ENCODE data around the gene FRMD5. TPM values are rescaled to one million over a fixed set of nuclear protein-coding genes. Genes with fewer than 3 reads are reported as not detected.

The FRMD5 gene
- total RNA-seq, 2 experiments from 2014 or later: not detected

DNA sequence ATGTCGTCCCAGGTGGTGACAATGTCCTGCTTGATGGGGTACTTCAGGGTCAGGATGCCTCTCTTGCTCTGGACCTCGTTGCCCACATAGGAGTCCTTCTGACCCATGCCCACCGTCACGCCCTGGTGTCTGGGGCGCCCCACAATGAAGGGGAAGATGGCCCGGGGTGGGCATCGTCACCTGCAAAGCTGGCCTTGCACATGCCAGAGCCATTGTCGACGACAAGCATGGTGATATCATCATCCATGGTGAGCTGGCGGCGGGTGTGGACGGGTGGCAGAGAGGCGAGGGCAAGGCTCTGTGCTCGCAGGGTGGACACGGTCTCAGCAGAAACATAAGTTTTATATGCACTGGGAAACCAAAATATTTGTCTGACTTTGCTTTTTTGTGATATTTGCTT, 205.1 kb downstream of the FRMD5 start:
- Mint-ChIP-seq H3K27me3 (peaks cover 15% of the 10 kb centered on the region), H3K4me3 (no peak overlapping the region), H3K36me3 (ENCODE audit: low read depth) (no peaks in the 10 kb centered on the region), H3K4me1 (no peaks in the 10 kb centered on the region), H3K27ac (no peak overlapping the region), H3K9me3 (no peaks in the 10 kb centered on the region)
- POLR2A ChIA-PET: interaction anchor here (1.4 kb wide), 1 partner anchor 41 kb away, joined by 3 read pairs; no protein-coding TSS in a partner anchor
- CTCF ChIA-PET: no interaction called here
- DNase-seq: no peak

DNA sequence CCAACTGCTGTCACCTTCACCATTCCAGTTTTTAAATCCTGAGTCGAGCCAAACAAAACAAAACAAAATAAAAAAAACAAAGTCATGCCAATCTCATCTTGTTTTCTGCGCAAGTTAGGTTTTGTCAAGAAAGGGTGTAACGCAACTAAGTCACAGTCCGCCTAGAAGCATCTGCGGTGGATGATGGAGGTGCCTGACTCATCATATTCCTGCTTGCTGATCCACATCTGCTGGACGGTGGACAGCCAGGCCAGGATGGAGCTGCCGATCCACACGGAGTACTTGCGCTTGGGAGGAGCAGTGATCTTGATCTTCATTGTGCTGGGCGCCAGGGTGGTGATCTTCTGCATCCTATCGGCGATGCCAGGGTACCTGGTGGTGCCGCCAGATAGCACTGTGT, 206.2 kb downstream of the FRMD5 start:
- Mint-ChIP-seq H3K9me3 (no peaks in the 10 kb centered on the region), H3K36me3 (ENCODE audit: low read depth) (no peaks in the 10 kb centered on the region), H3K27me3 (peaks cover 16% of the 10 kb centered on the region), H3K4me1 (no peaks in the 10 kb centered on the region), H3K27ac (no peak overlapping the region), H3K4me3 (no peak overlapping the region)
- CTCF ChIA-PET: no interaction called here
- no peak for DNase-seq
- POLR2A ChIA-PET: no interaction called here

DNA sequence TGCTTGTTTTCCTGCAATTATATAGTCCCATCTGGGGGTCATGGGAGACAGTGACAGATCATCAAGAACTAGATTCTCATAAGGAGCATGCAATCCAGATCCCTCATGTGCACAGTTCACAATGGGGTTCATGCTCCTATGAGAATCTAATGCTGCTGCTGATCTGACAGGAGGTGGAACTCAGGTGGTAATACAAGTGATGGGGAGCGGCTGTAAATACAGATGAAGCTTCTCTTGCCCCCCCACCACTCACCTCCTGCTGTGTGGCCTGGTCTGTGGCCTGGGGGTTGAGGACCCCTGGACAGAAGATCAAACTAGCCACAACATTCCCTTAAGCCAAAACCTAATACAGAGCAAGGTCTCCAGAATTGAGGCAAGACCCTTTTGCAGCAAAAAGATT, 207.1 kb downstream of the FRMD5 start:
- POLR2A ChIA-PET: no interaction called here
- DNase-seq: no peak

DNA sequence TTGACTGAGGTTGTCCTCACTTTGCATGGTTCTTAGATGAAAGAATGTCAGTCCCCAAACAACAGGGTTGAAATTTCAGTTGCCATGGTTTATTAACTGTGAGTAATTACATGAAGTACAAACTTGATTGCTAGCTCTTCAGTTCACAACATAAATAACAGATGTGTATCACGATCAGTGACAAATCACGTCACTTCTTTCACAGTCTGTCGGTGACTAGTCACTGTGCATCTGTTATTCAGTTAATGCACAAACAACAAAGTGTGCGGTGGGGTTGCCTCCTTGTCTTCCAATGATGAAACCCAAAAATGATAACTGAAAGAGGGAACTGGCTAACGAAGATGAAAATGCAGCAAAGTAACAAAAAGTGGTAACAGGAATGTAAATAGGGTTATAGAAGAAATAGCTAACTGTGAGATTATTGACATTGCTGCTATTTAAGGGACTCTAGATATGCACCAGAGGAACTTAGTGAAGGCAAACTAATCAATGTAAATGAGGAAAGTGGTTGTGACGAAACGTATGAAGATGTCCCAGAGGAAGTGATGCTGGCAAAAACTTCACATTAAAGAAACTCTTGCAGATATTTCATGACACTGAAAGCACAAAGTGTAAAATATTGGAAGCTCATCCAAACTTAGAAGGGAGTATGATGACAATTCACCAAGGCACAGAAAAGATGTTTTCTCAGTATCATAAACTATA, 208.9 kb downstream of the FRMD5 start:
- Mint-ChIP-seq H3K36me3 (ENCODE audit: low read depth) (no peaks in the 10 kb centered on the region), H3K27me3 (peaks cover 26% of the 10 kb centered on the region), H3K27ac (no peak overlapping the region), H3K4me3 (no peak overlapping the region), H3K4me1 (no peaks in the 10 kb centered on the region), H3K9me3 (no peaks in the 10 kb centered on the region)
- ChIA-PET POLR2A (no interaction called here), CTCF (interaction anchor here (0.6 kb wide), 1 partner anchor 115 kb away, joined by 3 read pairs; no protein-coding TSS in a partner anchor)
- no peak for DNase-seq

More for the DNA sequence above, 207.1 kb downstream of the FRMD5 start:
- H3K36me3 Mint-ChIP-seq (ENCODE audit: low read depth): no peaks in the 10 kb centered on the region
- H3K4me1 Mint-ChIP-seq: no peaks in the 10 kb centered on the region
- H3K27me3 Mint-ChIP-seq: peaks cover 20% of the 10 kb centered on the region
- CTCF ChIA-PET: no interaction called here
- no peak overlapping the region for H3K27ac Mint-ChIP-seq
- H3K9me3 Mint-ChIP-seq: no peaks in the 10 kb centered on the region
- H3K4me3 Mint-ChIP-seq: no peak overlapping the region

DNA sequence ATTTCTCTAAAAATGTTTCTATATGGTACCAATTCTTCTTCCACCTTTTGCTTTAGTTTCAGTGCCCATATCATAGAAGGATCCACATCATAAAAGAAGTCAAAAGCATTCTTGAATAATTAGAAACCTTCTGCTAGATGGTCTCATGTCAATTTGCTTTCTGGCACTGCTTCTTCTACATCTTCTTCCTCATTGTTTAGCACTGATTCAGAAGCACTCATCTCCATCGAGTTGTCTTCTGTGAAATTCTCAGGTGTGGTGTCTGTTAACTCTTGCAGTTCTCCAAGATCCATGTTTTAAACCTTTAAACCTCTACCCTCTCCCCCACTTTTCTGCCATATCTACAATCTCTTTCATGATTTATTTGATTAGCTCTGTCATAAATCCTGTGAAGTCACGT, 213.5 kb downstream of the FRMD5 start:
- ChIA-PET CTCF (no interaction called here), POLR2A (no interaction called here)
- H3K36me3 Mint-ChIP-seq (ENCODE audit: low read depth): peaks cover 3% of the 10 kb centered on the region
- peaks cover 8% of the 10 kb centered on the region for H3K9me3 Mint-ChIP-seq
- H3K4me3 Mint-ChIP-seq: no peak overlapping the region
- DNase-seq: no peak
- H3K27me3 Mint-ChIP-seq: peaks cover 38% of the 10 kb centered on the region
- peaks cover 15% of the 10 kb centered on the region for H3K4me1 Mint-ChIP-seq
- no peak overlapping the region for H3K27ac Mint-ChIP-seq

DNA sequence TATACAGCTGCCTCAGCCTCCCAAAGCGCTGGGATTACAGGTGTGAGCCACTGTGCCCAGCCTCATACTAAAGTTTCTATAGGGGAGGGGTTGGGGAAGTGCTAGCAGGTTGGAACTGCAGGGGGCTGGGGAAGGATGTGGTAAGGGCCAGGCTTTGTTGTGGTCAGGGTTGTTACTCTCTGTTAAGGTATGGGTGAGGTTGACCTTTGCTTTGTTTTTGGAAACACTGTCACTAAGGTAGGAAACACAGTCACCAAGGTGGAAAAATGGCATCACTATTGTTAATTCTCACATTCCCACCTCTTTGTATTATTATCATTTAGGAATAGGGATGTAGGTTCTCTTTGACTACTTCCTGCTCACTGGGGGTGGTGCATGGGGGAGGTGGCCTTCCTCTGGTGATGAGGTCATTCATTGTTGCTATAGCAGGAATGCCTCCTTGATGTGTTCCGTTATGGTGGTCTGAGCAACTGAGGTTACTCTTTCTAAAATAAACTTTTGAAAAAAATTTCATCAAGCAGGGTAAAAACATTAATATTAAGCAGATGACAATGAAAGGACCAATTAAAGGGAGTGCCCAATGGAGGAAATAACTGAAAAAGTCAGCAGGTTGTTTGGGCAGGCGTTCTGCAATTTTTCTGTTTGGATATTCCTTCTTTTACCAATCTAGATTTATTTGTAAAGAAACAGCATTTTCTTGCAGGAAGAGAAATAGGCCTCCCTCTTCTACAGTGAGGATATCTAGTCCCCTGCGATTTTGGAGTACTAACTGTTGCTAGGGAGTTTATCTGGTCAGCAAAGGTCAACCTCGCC, 217.8 kb downstream of the FRMD5 start:
- Mint-ChIP-seq H3K9me3 (peaks cover 8% of the 10 kb centered on the region), H3K36me3 (ENCODE audit: low read depth) (peaks cover 7% of the 10 kb centered on the region), H3K27me3 (peaks cover 27% of the 10 kb centered on the region), H3K4me1 (peaks cover 32% of the 10 kb centered on the region), H3K27ac (no peak overlapping the region), H3K4me3 (no peak overlapping the region)
- CTCF ChIA-PET: interaction anchor here (0.6 kb wide), 1 partner anchor 555 kb away, joined by 3 read pairs; no protein-coding TSS in a partner anchor
- peak; percentile 72 for DNase-seq
- POLR2A ChIA-PET: no interaction called here

DNA sequence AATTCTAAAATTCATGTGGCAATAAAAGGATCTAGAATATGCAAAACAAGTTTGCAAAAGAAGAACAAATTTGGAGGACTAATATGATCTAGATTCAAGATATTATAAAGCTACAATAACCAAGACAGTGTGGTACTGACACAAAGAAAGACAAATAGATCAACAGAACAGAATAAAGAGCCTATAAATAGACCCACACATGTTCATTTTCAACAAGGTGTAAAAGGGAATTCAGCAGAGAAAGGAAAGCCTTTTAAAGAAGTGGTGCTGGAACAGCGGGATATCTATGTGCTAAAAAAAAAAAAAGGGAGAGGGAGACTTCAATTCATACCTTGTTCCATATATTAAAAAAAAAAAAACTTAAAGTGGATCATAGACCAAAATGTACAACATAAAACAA, 219.3 kb downstream of the FRMD5 start:
- POLR2A ChIA-PET: no interaction called here
- Mint-ChIP-seq H3K4me3 (no peak overlapping the region), H3K9me3 (peaks cover 8% of the 10 kb centered on the region), H3K4me1 (peaks cover 32% of the 10 kb centered on the region), H3K27me3 (peaks cover 17% of the 10 kb centered on the region), H3K36me3 (ENCODE audit: low read depth) (peaks cover 7% of the 10 kb centered on the region), H3K27ac (no peak overlapping the region)
- DNase-seq: no peak
- CTCF ChIA-PET: no interaction called here

DNA sequence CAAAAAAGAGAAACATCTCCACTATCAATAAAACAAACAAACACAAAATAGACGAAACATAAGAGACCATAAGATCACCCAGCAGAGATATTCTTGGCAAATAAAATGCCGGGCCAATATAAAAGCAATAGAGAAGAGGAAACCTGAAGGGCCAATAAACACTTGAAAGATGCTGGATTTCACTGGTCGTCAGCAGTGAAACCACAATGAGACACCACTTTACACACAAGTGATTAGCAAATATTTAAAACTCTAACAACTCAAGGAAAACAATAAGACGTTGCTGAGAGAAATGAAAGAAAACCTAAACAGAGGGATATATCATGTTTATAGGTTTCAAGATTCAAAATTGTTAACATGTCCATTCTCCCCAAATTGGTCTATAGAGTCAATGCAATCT, 219.7 kb downstream of the FRMD5 start:
- H3K4me3 Mint-ChIP-seq: no peak overlapping the region
- H3K27me3 Mint-ChIP-seq: peaks cover 12% of the 10 kb centered on the region
- DNase-seq: no peak
- peaks cover 32% of the 10 kb centered on the region for H3K4me1 Mint-ChIP-seq
- H3K27ac Mint-ChIP-seq: no peak overlapping the region
- ChIA-PET CTCF (interaction anchor here (1.2 kb wide), 1 partner anchor 8 kb away, joined by 3 read pairs; no protein-coding TSS in a partner anchor), POLR2A (no interaction called here)
- peaks cover 8% of the 10 kb centered on the region for H3K9me3 Mint-ChIP-seq
- peaks cover 7% of the 10 kb centered on the region for H3K36me3 Mint-ChIP-seq (ENCODE audit: low read depth)

DNA sequence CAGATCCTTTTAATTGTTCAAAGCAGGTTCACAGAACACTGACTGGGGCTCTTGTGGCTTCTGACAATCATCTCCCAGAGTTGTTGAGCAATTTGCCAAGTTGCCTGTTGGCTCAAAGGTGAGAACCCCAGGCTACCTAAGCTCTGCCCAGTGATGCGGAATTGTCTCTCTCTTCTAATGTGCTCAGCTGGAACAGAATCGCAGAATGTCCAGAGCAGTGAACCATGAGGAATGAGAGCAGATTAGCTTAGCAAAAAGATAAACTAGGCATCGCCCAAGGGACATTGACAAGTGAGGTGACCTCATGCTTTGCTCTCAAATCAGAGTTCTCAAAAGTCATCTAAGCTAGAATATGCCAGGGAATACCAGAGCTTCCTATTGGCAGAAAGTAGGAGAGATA, 220.2 kb downstream of the FRMD5 start:
- peaks cover 32% of the 10 kb centered on the region for H3K4me1 Mint-ChIP-seq
- no peak for DNase-seq
- peaks cover 8% of the 10 kb centered on the region for H3K9me3 Mint-ChIP-seq
- H3K27ac Mint-ChIP-seq: no peak overlapping the region
- H3K4me3 Mint-ChIP-seq: no peak overlapping the region
- CTCF ChIA-PET: interaction anchor here (1.2 kb wide), 1 partner anchor 9 kb away, joined by 3 read pairs; no protein-coding TSS in a partner anchor
- peaks cover 7% of the 10 kb centered on the region for H3K27me3 Mint-ChIP-seq
- POLR2A ChIA-PET: no interaction called here
- H3K36me3 Mint-ChIP-seq (ENCODE audit: low read depth): peaks cover 7% of the 10 kb centered on the region

DNA sequence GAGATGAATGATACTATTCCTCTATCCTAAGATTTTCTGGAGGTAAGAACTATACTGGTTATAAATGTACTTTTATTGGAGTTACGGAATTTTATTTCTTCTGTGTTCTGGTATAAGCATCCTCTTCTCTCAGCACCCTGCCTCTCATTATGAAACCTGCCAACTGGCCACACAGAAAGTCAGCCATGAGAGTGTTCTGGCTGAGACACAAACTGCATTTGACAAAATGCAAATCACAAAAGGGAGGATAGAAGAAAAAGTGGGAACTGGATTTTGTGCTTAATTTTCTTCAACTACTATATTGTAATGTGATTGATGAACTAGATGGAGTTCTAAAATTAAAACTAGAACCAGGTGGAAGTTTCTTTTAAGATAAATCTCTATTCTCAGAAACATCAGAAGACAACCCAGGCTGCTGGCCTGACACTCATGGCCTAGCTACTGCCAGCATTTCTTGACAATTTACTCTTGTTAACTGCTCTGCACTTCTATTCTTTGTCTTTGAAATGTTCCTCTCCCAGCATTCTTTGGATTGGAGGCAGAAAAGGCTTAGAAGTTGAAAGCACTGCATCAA, 225.2 kb downstream of the FRMD5 start:
- ChIA-PET POLR2A (no interaction called here), CTCF (no interaction called here)
- DNase-seq: no peak
- Mint-ChIP-seq H3K9me3 (no peaks in the 10 kb centered on the region), H3K4me3 (no peak overlapping the region), H3K4me1 (peaks cover 6% of the 10 kb centered on the region), H3K27me3 (peaks cover 11% of the 10 kb centered on the region), H3K36me3 (ENCODE audit: low read depth) (no peaks in the 10 kb centered on the region), H3K27ac (no peak overlapping the region)

DNA sequence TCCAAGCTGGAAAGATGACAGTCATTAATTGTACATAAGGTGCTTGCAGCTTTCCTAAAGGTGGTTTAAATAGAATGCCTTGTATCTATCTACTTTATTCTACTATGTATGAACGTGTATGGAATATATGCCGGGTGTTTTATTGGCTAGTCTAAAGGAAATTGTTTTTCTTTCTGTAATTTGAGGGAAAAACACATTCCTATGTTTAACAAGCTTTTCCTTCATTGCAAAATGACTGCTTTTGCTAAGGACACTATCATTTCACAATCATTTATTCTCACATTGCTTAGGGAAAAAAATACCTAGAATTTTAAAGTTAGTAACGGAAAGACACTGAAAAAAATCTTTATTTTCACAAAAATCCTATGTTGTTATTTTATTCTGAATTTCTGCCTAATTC, 226.5 kb downstream of the FRMD5 start:
- H3K4me3 Mint-ChIP-seq: no peak overlapping the region
- DNase-seq: no peak

DNA sequence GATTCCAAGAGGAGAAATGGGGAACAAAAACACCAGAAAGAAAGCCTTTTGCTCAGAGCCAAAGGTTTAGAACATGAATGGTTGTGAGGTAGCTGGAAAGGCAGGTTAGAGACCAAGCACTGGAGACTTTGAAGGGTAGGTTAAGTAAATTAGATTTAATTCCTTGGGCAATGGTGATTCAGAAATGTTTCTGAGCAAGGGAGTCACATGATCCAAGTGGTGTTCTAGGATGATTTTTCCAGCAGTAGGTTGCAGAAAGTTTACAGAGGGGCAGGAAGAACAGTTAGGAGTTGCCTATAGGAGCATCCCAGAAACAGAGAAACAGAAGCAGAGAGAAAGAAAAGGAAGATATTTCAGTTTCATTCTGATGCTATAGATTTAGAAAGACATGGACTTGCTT, 228.4 kb downstream of the FRMD5 start:
- Mint-ChIP-seq H3K9me3 (no peaks in the 10 kb centered on the region), H3K27me3 (peaks cover 16% of the 10 kb centered on the region), H3K27ac (no peak overlapping the region), H3K4me1 (no peaks in the 10 kb centered on the region), H3K4me3 (no peak overlapping the region), H3K36me3 (ENCODE audit: low read depth) (no peaks in the 10 kb centered on the region)
- no peak for DNase-seq
- POLR2A ChIA-PET: no interaction called here
- CTCF ChIA-PET: no interaction called here

More for the DNA sequence above, 226.5 kb downstream of the FRMD5 start:
- Mint-ChIP-seq H3K36me3 (ENCODE audit: low read depth) (no peaks in the 10 kb centered on the region), H3K4me1 (peaks cover 1% of the 10 kb centered on the region), H3K27ac (no peak overlapping the region), H3K27me3 (peaks cover 16% of the 10 kb centered on the region), H3K9me3 (no peaks in the 10 kb centered on the region)
- ChIA-PET POLR2A (no interaction called here), CTCF (no interaction called here)

DNA sequence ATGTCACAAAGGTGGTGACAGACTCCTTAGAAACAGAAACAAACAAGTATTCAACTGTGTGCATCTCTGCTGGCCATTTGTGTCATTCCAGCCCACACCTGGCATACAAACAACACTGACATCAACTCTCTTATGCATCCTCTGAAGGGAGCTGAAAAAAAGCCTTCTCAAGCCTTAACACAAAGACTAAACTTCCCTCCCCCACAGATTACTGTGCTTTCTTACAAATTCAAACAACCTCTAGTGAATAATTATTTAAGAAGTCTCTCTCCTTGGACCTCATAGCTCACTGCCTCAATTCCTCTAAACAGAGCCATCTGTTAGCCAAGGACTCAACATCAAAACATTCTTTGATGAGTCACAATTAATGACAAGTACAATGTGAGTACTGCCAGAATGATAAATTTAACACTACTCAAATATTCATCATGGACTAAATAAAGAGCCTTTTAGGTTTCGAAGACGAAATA, 236.2 kb downstream of the FRMD5 start:
- Mint-ChIP-seq H3K27me3 (peaks cover 21% of the 10 kb centered on the region), H3K27ac (no peak overlapping the region), H3K9me3 (no peaks in the 10 kb centered on the region), H3K4me1 (no peaks in the 10 kb centered on the region), H3K4me3 (no peak overlapping the region), H3K36me3 (ENCODE audit: low read depth) (no peaks in the 10 kb centered on the region)
- ChIA-PET POLR2A (no interaction called here), CTCF (no interaction called here)
- no peak for DNase-seq

Measured in activated CD4-positive, alpha-beta memory T cell treated with anti-CD3 and anti-CD28 coated beads, Interleukin-2, amount 10 ng/mL, durations not matched to agents 7 days and 5 days (primary cell).